KMS-11 (cell line): ENCODE measurements around the gene GPR27.

ENCODE experiments used
- H2AFZ ChIP-seq: fragments of 200-600 bp; sonication (generic); 2 replicates; pipeline ENCODE4 v1.6.1; 2016; ENCODE audit warnings: antibody characterized with exemption, mixed run types, low read depth
- H3K27ac ChIP-seq: fragments of 200-600 bp; sonication (generic); 2 replicates; pipeline ENCODE4 v1.6.1; 2016; ENCODE audit warnings: mild to moderate bottlenecking, mixed run types
- H3K27me3 ChIP-seq: fragments of 200-600 bp; sonication (generic); 2 replicates; pipeline ENCODE4 v1.6.1; 2017; ENCODE audit warnings: mild to moderate bottlenecking, low read depth, mixed run types, moderate library complexity; ENCODE audit not compliant: insufficient read depth
- H3K36me3 ChIP-seq: fragments of 200-600 bp; sonication (generic); 2 replicates; pipeline ENCODE4 v1.6.1; 2017; ENCODE audit warnings: mild to moderate bottlenecking, mixed run types; ENCODE audit not compliant: insufficient read depth
- H3K4me1 ChIP-seq: fragments of 200-600 bp; sonication (generic); 2 replicates; pipeline ENCODE4 v1.6.1; 2016; ENCODE audit warnings: mild to moderate bottlenecking, low read depth, mixed run types; ENCODE audit not compliant: poor library complexity, severe bottlenecking
- H3K4me2 ChIP-seq: fragments of 200-600 bp; sonication (generic); 2 replicates; pipeline ENCODE4 v1.7.0; 2016; ENCODE audit warnings: mild to moderate bottlenecking, mixed run types
- H3K4me3 ChIP-seq: fragments of 200-600 bp; sonication (generic); IDR thresholded peaks from 2 replicates; pipeline ENCODE4 v1.6.1; 2017; ENCODE audit warnings: low read depth, low read length, mixed read lengths; ENCODE audit not compliant: insufficient read depth
- H3K79me2 ChIP-seq: fragments of 200-600 bp; sonication (generic); 2 replicates; pipeline ENCODE4 v1.6.1; 2016; ENCODE audit warnings: low read depth, mixed run types; ENCODE audit not compliant: insufficient read depth
- H3K9ac ChIP-seq: fragments of 200-600 bp; sonication (generic); 2 replicates; pipeline ENCODE4 v1.6.1; 2016; ENCODE audit warnings: mild to moderate bottlenecking, mixed run types
- H4K20me1 ChIP-seq: fragments of 200-600 bp; sonication (generic); 2 replicates; pipeline ENCODE4 v1.6.1; 2016; ENCODE audit warnings: mild to moderate bottlenecking, mixed run types; ENCODE audit not compliant: insufficient read depth
- TF ChIP-seq, protein P1 (sequence below): fragments of 200-600 bp; sonication (generic); conservative IDR thresholded peaks from 2 replicates; pipeline ENCODE4 v1.6.1; 2017; ENCODE audit warnings: low read depth, mild to moderate bottlenecking, antibody characterized with exemption, low read length, moderate library complexity, mixed read lengths

GPR27 gene

DNA sequence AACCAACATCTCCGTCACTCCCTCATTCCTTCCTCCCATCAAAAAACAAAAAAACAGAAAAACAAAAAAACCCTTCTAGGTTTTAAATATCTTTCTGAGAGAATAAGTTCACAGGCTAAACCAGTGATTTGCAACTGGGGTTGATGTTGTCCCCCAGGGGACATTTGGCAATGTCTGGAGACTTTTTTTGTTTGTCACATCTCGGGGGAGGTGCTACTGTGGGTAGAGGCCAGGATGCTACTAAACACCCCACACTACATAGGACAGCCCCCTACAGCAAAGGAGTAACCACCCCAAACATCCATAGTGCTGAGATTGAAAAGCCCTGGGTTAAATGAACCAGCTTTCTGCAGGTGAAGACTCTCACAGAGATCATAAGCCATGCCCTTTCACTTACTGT, 48.3 kb downstream of the GPR27 start:
- Histone ChIP-seq H3K4me1 (no peaks in the 10 kb centered on the region), H3K4me3 (no peak overlapping the region), H3K36me3 (no peaks in the 10 kb centered on the region), H3K79me2 (no peaks in the 10 kb centered on the region), H2AFZ (no peak overlapping the region), H3K27me3 (no peaks in the 10 kb centered on the region), H4K20me1 (no peaks in the 10 kb centered on the region), H3K27ac (no peak overlapping the region), H3K9ac (no peak overlapping the region), H3K4me2 (no peak overlapping the region)
- TF ChIP-seq, protein P1, sequence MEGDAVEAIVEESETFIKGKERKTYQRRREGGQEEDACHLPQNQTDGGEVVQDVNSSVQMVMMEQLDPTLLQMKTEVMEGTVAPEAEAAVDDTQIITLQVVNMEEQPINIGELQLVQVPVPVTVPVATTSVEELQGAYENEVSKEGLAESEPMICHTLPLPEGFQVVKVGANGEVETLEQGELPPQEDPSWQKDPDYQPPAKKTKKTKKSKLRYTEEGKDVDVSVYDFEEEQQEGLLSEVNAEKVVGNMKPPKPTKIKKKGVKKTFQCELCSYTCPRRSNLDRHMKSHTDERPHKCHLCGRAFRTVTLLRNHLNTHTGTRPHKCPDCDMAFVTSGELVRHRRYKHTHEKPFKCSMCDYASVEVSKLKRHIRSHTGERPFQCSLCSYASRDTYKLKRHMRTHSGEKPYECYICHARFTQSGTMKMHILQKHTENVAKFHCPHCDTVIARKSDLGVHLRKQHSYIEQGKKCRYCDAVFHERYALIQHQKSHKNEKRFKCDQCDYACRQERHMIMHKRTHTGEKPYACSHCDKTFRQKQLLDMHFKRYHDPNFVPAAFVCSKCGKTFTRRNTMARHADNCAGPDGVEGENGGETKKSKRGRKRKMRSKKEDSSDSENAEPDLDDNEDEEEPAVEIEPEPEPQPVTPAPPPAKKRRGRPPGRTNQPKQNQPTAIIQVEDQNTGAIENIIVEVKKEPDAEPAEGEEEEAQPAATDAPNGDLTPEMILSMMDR = no peak

DNA sequence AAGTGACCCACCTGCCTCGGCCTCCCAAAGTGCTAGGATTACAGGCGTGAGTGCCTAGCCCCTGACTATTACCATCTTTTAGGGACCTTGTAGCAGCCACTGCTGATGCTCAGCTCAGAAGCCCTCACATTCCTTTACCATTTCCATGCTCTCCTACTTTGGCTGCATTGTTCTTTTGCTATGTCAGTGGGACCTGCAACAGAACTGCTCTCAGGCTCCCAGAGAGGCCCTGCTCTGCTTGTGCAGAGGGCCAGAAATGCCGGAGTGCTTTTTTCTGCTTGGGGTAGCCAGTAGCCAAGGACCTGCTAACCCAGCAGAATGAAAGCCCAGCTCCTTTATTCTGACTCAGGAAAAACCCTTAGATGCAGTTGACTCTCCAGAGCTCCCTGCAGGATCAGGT, 49.6 kb downstream of the GPR27 start:
- no peak overlapping the region for H3K9ac ChIP-seq
- H3K79me2 ChIP-seq = no peaks in the 10 kb centered on the region
- no peak overlapping the region for H2AFZ ChIP-seq
- no peaks in the 10 kb centered on the region for H4K20me1 ChIP-seq
- TF ChIP-seq, protein P1 = no peak
- H3K4me1 ChIP-seq = no peaks in the 10 kb centered on the region
- no peaks in the 10 kb centered on the region for H3K36me3 ChIP-seq
- H3K27me3 ChIP-seq = no peaks in the 10 kb centered on the region
- H3K4me2 ChIP-seq = no peak overlapping the region
- no peak overlapping the region for H3K4me3 ChIP-seq
- H3K27ac ChIP-seq = no peak overlapping the region

DNA sequence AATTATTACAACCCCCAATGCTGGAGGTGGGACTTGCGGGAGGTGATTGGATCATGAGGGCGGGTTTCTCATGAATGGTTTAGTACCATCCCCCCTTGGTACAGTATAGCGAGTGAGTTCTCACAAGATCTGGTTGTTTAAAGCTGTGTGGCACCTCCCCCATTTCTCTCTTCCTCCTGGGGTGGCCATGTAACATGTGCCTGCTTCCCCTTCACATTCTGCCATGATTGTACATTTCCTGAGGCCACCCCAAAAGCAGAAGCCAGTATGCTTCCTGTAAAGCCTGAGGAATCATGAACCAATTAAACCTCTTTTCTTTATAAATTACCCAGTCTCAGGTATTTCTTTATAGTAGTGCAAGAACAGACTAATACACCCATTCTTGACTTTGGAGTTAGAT, 51.5 kb downstream of the GPR27 start:
- Histone ChIP-seq H3K9ac (no peak overlapping the region), H3K27me3 (no peaks in the 10 kb centered on the region), H2AFZ (no peak overlapping the region), H3K27ac (no peak overlapping the region), H3K4me1 (no peaks in the 10 kb centered on the region), H3K4me3 (no peak overlapping the region), H3K4me2 (no peak overlapping the region), H3K79me2 (no peaks in the 10 kb centered on the region), H4K20me1 (no peaks in the 10 kb centered on the region), H3K36me3 (no peaks in the 10 kb centered on the region)
- TF ChIP-seq, protein P1 = no peak

DNA sequence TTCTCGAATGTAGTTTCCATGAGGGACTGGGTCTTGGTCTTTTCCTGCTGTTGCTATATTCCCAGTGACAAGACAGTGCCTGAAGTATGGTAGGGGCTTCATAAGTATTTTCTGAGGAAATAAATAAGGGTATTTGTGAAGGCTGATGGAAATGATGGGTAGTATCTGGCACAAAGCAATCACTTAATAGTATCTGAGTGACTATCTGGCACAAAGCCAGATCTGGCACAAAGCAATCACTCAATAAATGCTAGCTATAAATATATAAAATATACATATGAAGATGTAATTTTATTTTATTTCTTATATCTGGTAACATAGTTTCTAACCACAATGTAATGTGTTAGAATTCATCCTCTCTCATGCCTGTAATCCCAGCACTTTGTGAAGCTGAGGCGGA, 52.0 kb downstream of the GPR27 start:
- Histone ChIP-seq H3K4me2 (no peak overlapping the region), H3K4me3 (no peak overlapping the region), H3K27ac (no peak overlapping the region), H3K79me2 (no peaks in the 10 kb centered on the region), H2AFZ (no peak overlapping the region), H3K4me1 (no peaks in the 10 kb centered on the region), H3K9ac (no peak overlapping the region), H3K36me3 (no peaks in the 10 kb centered on the region), H3K27me3 (no peaks in the 10 kb centered on the region), H4K20me1 (no peaks in the 10 kb centered on the region)
- TF ChIP-seq, protein P1 = no peak
